ACC112 (cell line): ENCODE measurements around the gene ALPL.

ENCODE experiments used
- H2AFZ ChIP-seq: fragments of 200-600 bp; sonication (generic); one replicate; pipeline ENCODE4 v1.6.0; 2017; ENCODE audit warnings: antibody characterized with exemption, low read length; ENCODE audit not compliant: unreplicated experiment
- H3K27ac ChIP-seq: fragments of 200-600 bp; sonication (generic); 2 replicates; pipeline ENCODE4 v1.5.1; 2014; ENCODE audit warnings: low read depth, mild to moderate bottlenecking, antibody characterized with exemption, low read length, moderate library complexity
- H3K27me3 ChIP-seq: fragments of 200-600 bp; sonication (generic); 2 replicates; pipeline ENCODE4 v1.6.1; 2014; ENCODE audit warnings: mild to moderate bottlenecking, antibody characterized with exemption, low read length, moderate library complexity, mixed read lengths; ENCODE audit not compliant: insufficient read depth
- H3K36me3 ChIP-seq: fragments of 200-600 bp; sonication (generic); 2 replicates; pipeline ENCODE4 v1.6.1; 2016; ENCODE audit warnings: mild to moderate bottlenecking, antibody characterized with exemption, low read length, moderate library complexity, mixed read lengths; ENCODE audit not compliant: insufficient read depth
- H3K4me1 ChIP-seq: fragments of 200-600 bp; sonication (generic); one replicate; pipeline ENCODE4 v1.6.1; 2016; ENCODE audit warnings: low read length, mixed read lengths; ENCODE audit not compliant: insufficient read depth, unreplicated experiment, control insufficient read depth
- H3K4me3 ChIP-seq: fragments of 200-600 bp; sonication (generic); 2 replicates; pipeline ENCODE4 v1.5.1; 2014; ENCODE audit warnings: mild to moderate bottlenecking, low read depth, low read length
- H3K79me2 ChIP-seq: fragments of 200-600 bp; sonication (generic); one replicate; pipeline ENCODE4 v1.6.0; 2016; ENCODE audit warnings: low read length; ENCODE audit not compliant: control insufficient read depth, unreplicated experiment, insufficient read depth

ALPL gene

DNA sequence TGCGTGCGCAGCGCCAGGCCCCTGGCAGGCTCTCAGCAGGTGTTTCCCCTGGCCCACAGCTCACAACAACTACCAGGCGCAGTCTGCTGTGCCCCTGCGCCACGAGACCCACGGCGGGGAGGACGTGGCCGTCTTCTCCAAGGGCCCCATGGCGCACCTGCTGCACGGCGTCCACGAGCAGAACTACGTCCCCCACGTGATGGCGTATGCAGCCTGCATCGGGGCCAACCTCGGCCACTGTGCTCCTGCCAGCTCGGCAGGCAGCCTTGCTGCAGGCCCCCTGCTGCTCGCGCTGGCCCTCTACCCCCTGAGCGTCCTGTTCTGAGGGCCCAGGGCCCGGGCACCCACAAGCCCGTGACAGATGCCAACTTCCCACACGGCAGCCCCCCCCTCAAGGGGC, 68.1 kb downstream of the ALPL start:
- Histone ChIP-seq H3K4me1 (peaks cover 13% of the 10 kb centered on the region), H3K27ac (no peak overlapping the region), H3K27me3 (no peaks in the 10 kb centered on the region), H3K79me2 (no peaks in the 10 kb centered on the region), H2AFZ (no peak overlapping the region), H3K4me3 (no peak overlapping the region), H3K36me3 (no peaks in the 10 kb centered on the region)

GRCh38 chr1:21577933-21578332, 68.7 kb downstream of the ALPL start:
- H3K4me3 ChIP-seq, result no peak overlapping the region
- H3K4me1 ChIP-seq, result peaks cover 13% of the 10 kb centered on the region
- H3K79me2 ChIP-seq, result no peaks in the 10 kb centered on the region
- no peak overlapping the region for H2AFZ ChIP-seq
- H3K27me3 ChIP-seq, result no peaks in the 10 kb centered on the region
- H3K36me3 ChIP-seq, result no peaks in the 10 kb centered on the region
- no peak overlapping the region for H3K27ac ChIP-seq

DNA sequence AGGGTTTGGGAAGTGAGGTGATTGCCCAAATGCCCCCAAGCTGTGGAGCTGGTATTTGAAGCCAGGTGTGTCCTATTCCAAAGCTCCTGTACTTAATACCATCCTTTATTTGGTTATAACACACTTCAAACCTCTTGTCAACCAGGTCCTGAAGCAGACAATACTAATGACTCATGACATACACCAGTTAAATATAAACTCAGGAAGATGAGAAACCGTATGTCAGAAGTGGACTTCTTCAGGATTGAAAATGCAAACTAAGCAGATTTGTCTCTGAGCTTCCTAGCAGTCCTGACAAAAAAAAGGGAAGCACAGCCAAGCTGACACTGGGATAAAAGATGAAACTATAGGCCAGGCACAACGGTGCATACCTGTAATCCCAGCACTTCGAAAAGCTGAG, 70.6 kb downstream of the ALPL start:
- Histone ChIP-seq H3K27me3 (no peaks in the 10 kb centered on the region), H3K79me2 (no peaks in the 10 kb centered on the region), H3K27ac (no peak overlapping the region), H3K36me3 (no peaks in the 10 kb centered on the region), H2AFZ (no peak overlapping the region), H3K4me1 (peaks cover 6% of the 10 kb centered on the region), H3K4me3 (no peak overlapping the region)

DNA sequence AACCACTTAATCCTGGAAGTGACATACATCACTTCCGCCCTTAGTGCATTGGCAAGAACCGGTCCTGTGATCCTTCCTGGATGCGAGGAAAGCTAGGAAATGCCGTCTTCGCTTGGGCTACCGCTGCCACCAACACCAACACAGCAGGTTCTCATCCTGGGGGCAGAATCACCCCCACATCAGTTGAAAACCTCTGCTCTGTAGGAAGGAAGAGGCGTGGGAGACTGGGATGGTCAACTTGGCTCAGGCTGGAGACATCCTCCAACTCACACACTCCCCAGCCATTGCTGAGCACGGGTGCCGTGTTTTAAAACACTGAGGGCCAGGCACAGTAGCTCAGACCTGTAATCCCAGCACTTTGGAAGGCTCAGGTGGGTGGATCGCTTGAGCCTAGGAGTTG, 74.9 kb downstream of the ALPL start:
- peaks cover 25% of the 10 kb centered on the region for H3K4me1 ChIP-seq
- no peak overlapping the region for H3K27ac ChIP-seq

DNA sequence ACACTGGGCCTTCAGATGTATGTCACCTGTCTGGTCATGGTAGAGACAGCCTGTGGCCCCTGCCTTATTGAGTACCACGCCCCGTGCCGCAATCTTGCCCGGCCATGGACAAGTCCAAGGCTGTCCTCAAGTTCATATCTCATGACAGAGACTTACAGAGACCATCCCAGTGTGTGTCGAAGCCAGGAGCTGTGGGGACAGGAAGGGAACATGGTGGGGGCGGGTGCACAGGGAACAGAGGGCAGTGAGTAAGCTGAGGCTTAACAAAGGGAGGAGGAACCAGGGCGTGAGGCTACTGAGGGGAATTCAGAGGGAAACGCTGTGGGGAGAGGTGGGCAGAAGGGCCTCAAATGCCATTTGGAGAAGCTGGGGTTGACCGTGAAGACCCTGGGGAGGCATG, 75.8 kb downstream of the ALPL start:
- Histone ChIP-seq H3K27me3 (no peaks in the 10 kb centered on the region), H3K79me2 (no peaks in the 10 kb centered on the region), H3K4me1 (peaks cover 25% of the 10 kb centered on the region), H3K4me3 (no peak overlapping the region), H3K27ac (no peak overlapping the region), H3K36me3 (no peaks in the 10 kb centered on the region), H2AFZ (no peak overlapping the region)

More for the DNA sequence above, 74.9 kb downstream of the ALPL start:
- H3K36me3 ChIP-seq, result no peaks in the 10 kb centered on the region
- H3K79me2 ChIP-seq, result no peaks in the 10 kb centered on the region
- no peaks in the 10 kb centered on the region for H3K27me3 ChIP-seq
- no peak overlapping the region for H2AFZ ChIP-seq
- no peak overlapping the region for H3K4me3 ChIP-seq

- H3K27me3 ChIP-seq, result no peaks in the 10 kb centered on the region
- H3K27ac ChIP-seq, result peak overlapping the region; percentile 15; the same call in 1 of the 2 replicates
- H2AFZ ChIP-seq, result peak overlapping the region; percentile 3
- H3K4me3 ChIP-seq, result no peak overlapping the region
- H3K79me2 ChIP-seq, result no peaks in the 10 kb centered on the region
- no peaks in the 10 kb centered on the region for H3K36me3 ChIP-seq
- H3K4me1 ChIP-seq, result peaks cover 29% of the 10 kb centered on the region
Measured at GRCh38 chr1:21586222-21586621, 77.0 kb downstream of the ALPL start.

DNA sequence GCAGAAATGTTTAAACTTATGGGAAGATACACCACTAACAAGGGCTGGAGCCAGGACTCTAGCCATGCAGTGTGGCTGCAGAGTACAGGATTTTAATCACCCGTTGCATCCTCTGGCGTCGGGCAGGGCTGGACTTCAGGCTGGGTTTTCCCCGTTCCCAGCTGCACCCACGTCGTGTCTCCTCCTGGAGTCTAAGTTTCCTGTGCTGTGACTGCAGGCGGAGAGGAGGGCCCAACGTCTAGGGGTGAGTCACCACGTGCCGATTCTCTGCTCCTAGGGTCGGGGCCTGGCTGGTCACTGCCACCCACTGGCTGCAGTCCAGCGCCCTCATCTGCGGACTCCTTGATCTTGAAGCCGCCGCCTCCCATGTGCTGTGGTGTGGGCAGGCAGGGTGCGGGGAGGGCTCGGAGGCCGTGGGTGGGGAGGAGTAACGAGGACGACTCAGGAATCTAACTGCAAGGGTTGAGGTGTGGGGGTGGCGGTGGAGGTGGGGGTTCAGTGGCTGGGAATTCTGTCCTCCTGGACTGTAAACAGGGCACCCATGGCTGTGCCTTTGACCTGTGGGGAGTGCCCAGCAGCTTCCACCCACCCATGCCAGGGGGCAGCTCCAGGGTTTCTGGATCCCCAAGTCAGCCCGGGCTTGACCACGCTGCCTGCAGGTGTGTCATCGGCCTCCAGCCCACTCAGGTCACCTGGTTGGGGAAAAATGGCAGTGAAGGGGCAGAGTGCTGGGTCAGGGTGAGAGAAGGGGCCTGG, 77.8 kb downstream of the ALPL start:
- H3K79me2 ChIP-seq, result no peaks in the 10 kb centered on the region
- peaks cover 29% of the 10 kb centered on the region for H3K4me1 ChIP-seq
- peak overlapping the region; percentile 15; the same call in 1 of the 2 replicates for H3K27ac ChIP-seq
- peak overlapping the region; percentile 3 for H2AFZ ChIP-seq
- no peaks in the 10 kb centered on the region for H3K36me3 ChIP-seq
- no peaks in the 10 kb centered on the region for H3K27me3 ChIP-seq
- no peak overlapping the region for H3K4me3 ChIP-seq

- no peaks in the 10 kb centered on the region for H3K27me3 ChIP-seq
Measured at GRCh38 chr1:21587602-21587953, 78.4 kb downstream of the ALPL start.

GRCh38 chr1:21589618-21590017, 80.4 kb downstream of the ALPL start:
- H2AFZ ChIP-seq, result no peak overlapping the region
- H3K4me1 ChIP-seq, result peaks cover 29% of the 10 kb centered on the region
- no peaks in the 10 kb centered on the region for H3K36me3 ChIP-seq
- no peaks in the 10 kb centered on the region for H3K27me3 ChIP-seq
- no peaks in the 10 kb centered on the region for H3K79me2 ChIP-seq
- H3K27ac ChIP-seq, result no peak overlapping the region
- no peak overlapping the region for H3K4me3 ChIP-seq

More at GRCh38 chr1:21587602-21587953, 78.4 kb downstream of the ALPL start:
- Histone ChIP-seq H3K79me2 (no peaks in the 10 kb centered on the region), H3K36me3 (no peaks in the 10 kb centered on the region), H3K4me3 (no peak overlapping the region), H3K4me1 (peaks cover 29% of the 10 kb centered on the region), H3K27ac (no peak overlapping the region), H2AFZ (no peak overlapping the region)

GRCh38 chr1:21590126-21590880, 81.1 kb downstream of the ALPL start:
- H3K27ac ChIP-seq, result no peak overlapping the region
- no peak overlapping the region for H3K4me3 ChIP-seq
- no peaks in the 10 kb centered on the region for H3K36me3 ChIP-seq
- no peaks in the 10 kb centered on the region for H3K79me2 ChIP-seq
- no peak overlapping the region for H2AFZ ChIP-seq
- H3K27me3 ChIP-seq, result no peaks in the 10 kb centered on the region
- H3K4me1 ChIP-seq, result peaks cover 24% of the 10 kb centered on the region

- no peak overlapping the region for H2AFZ ChIP-seq
- no peaks in the 10 kb centered on the region for H3K79me2 ChIP-seq
- no peak overlapping the region for H3K4me3 ChIP-seq
- H3K4me1 ChIP-seq, result peaks cover 20% of the 10 kb centered on the region
- H3K27me3 ChIP-seq, result no peaks in the 10 kb centered on the region
- H3K36me3 ChIP-seq, result no peaks in the 10 kb centered on the region
- H3K27ac ChIP-seq, result no peak overlapping the region
Measured at GRCh38 chr1:21590934-21591333, 81.7 kb downstream of the ALPL start.
